SK-N-SH (cell line): ENCODE data around the gene IGFALS. TPM values are rescaled to one million over a fixed set of nuclear protein-coding genes. Genes with fewer than 3 reads are reported as not detected.

Experiments used
- CTCF ChIA-PET: fragments of 300-600, 350-600 bp; formaldehyde crosslinking; extraction: SDS; loops from one replicate; lab custom pipeline; 2021; lab: Yijun Ruan, JAX
- POLR2A ChIA-PET: fragments of 350-600 bp; sonication (Branson Sonifier 250); formaldehyde crosslinking; extraction: SDS; loops from one replicate; lab custom pipeline; 2020; ENCODE audit warnings: antibody characterized with exemption, inconsistent platforms; lab: Yijun Ruan, JAX
- DNase-seq: peaks from one replicate; pipeline ENCODE4 v3.0.0; 2012
- H2AFZ ChIP-seq: fragments of 200-600 bp; sonication (generic); 2 replicates; pipeline ENCODE4 v1.8.1; 2016; ENCODE audit warnings: antibody characterized with exemption, mild to moderate bottlenecking, low read depth
- H3F3A ChIP-seq: fragments of 200-600 bp; sonication (generic); replicated peaks from 2 replicates; pipeline ENCODE3; 2016; ENCODE audit warnings: antibody characterized with exemption, mild to moderate bottlenecking; ENCODE audit not compliant: insufficient read depth
- H3K27ac ChIP-seq, 2 experiments: fragments of 200-500 bp in 1 of 2; fragments of 200-600 bp in 1 of 2; sonication (Bioruptor generic) in 1 of 2; sonication (generic), shearing (Covaris generic) in 1 of 2; 2 replicates each; pipeline versions ENCODE4 v1.5.1 to v1.6.1; 2014 to 2016; ENCODE audit warnings: low read depth in 2 of 2, inconsistent platforms in 1 of 2, low read length in 1 of 2, mild to moderate bottlenecking in 1 of 2, mixed read lengths in 1 of 2
- H3K27me3 ChIP-seq: fragments of 200-600 bp; sonication (generic), shearing (Covaris generic); 2 replicates; pipeline ENCODE4 v1.6.1; 2016; ENCODE audit warnings: mixed run types; ENCODE audit not compliant: insufficient read depth
- H3K36me3 ChIP-seq, 2 experiments: fragments of 200-500 bp in 1 of 2; fragments of 200-600 bp in 1 of 2; sonication (Bioruptor generic) in 1 of 2; sonication (generic) in 1 of 2; replicated peaks in 1 of 2; 2 replicates each; pipeline versions ENCODE3 to v1.5.1; 2014 to 2016; ENCODE audit warnings: low read length in 1 of 2, mild to moderate bottlenecking in 1 of 2; ENCODE audit not compliant: insufficient read depth in 2 of 2, control insufficient read depth in 1 of 2
- H3K4me1 ChIP-seq, 2 experiments: fragments of 200-500 bp in 1 of 2; fragments of 200-600 bp in 1 of 2; sonication (Bioruptor generic) in 1 of 2; sonication (generic), shearing (Covaris generic) in 1 of 2; 2 replicates each; pipeline versions ENCODE4 v1.5.1 to v1.6.1; 2014 to 2016; ENCODE audit warnings: low read depth in 1 of 2, low read length in 1 of 2, mixed run types in 1 of 2; ENCODE audit not compliant: insufficient read depth in 2 of 2, control insufficient read depth in 1 of 2
- H3K4me2 ChIP-seq: fragments of 200-600 bp; sonication (generic), shearing (Covaris generic); 2 replicates; pipeline ENCODE4 v1.6.1; 2017; ENCODE audit warnings: mixed run types
- H3K4me3 ChIP-seq, 2 experiments: fragments of 200-500 bp in 1 of 2; fragments of 200-600 bp in 1 of 2; sonication (Bioruptor generic) in 1 of 2; sonication (generic), shearing (Covaris generic) in 1 of 2; 2 replicates each; pipeline versions ENCODE4 v1.5.1 to v1.8.1; 2014 to 2016; ENCODE audit warnings: low read depth in 2 of 2, inconsistent platforms in 1 of 2, low read length in 1 of 2, mild to moderate bottlenecking in 1 of 2, mixed read lengths in 1 of 2, moderate library complexity in 1 of 2
- H3K79me2 ChIP-seq: fragments of 200-600 bp; sonication (generic); 2 replicates; pipeline ENCODE4 v1.8.1; 2017; ENCODE audit warnings: mild to moderate bottlenecking; ENCODE audit not compliant: insufficient read depth
- H3K9ac ChIP-seq: fragments of 200-600 bp; sonication (generic); 2 replicates; pipeline ENCODE4 v1.6.1; 2017; ENCODE audit warnings: mixed run types
- H3K9me2 ChIP-seq: fragments of 200-600 bp; sonication (generic); 2 replicates; pipeline ENCODE4 v1.6.1; 2017; ENCODE audit warnings: mixed run types
- H3K9me3 ChIP-seq: fragments of 200-600 bp; sonication (generic); 2 replicates; pipeline ENCODE4 v1.6.1; 2017; ENCODE audit warnings: mixed run types, mild to moderate bottlenecking, moderate library complexity
- H4K20me1 ChIP-seq: fragments of 200-600 bp; sonication (generic); 2 replicates; pipeline ENCODE4 v1.6.1; 2017; ENCODE audit warnings: mild to moderate bottlenecking, mixed run types; ENCODE audit not compliant: insufficient read depth
- EZH2phosphoT487 ChIP-seq: fragments of 200-600 bp; sonication (generic); IDR thresholded peaks from 2 replicates; pipeline ENCODE4 v1.6.1; 2017; ENCODE audit warnings: low read depth, mixed run types, mild to moderate bottlenecking, antibody characterized with exemption, moderate library complexity, borderline replicate concordance
- FOSL2 ChIP-seq: IDR thresholded peaks from 2 replicates; pipeline ENCODE4 v1.4.0; 2012; ENCODE audit warnings: low read depth, mild to moderate bottlenecking, moderate library complexity, borderline replicate concordance
- FOXM1 ChIP-seq: IDR thresholded peaks from 2 replicates; pipeline ENCODE4 v1.4.0; 2012; ENCODE audit warnings: low read depth, mild to moderate bottlenecking
- GABPA ChIP-seq: IDR thresholded peaks from 2 replicates; pipeline ENCODE4 v1.4.0; 2012; ENCODE audit warnings: low read depth, mild to moderate bottlenecking
- MEF2A ChIP-seq: IDR thresholded peaks from 2 replicates; pipeline ENCODE4 v1.4.0; 2012; ENCODE audit warnings: low read depth, borderline replicate concordance
- NFIC ChIP-seq: IDR thresholded peaks from 2 replicates; pipeline ENCODE4 v1.4.0; 2012; ENCODE audit warnings: borderline replicate concordance
- RFX5 ChIP-seq: IDR thresholded peaks from 2 replicates; pipeline ENCODE4 v1.6.1; 2012; ENCODE audit warnings: mild to moderate bottlenecking, improper control_type of control experiment, low read length
- RXRA ChIP-seq: IDR thresholded peaks from 2 replicates; pipeline ENCODE4 v1.4.0; 2012; ENCODE audit warnings: low read depth, mild to moderate bottlenecking, borderline replicate concordance
- SIN3A ChIP-seq: IDR thresholded peaks from 2 replicates; pipeline ENCODE4 v1.6.1; 2012; ENCODE audit warnings: low read depth, mild to moderate bottlenecking, low read length, moderate library complexity, borderline replicate concordance
- TAF1 ChIP-seq: IDR thresholded peaks from 2 replicates; pipeline ENCODE4 v1.6.1; 2012; ENCODE audit warnings: low read depth, mild to moderate bottlenecking, low read length, moderate library complexity, borderline replicate concordance
- TEAD4 ChIP-seq: IDR thresholded peaks from 2 replicates; pipeline ENCODE4 v1.4.0; 2012; ENCODE audit warnings: mild to moderate bottlenecking, borderline replicate concordance; ENCODE audit not compliant: insufficient read depth
- WGBS: methylation state at CpG from one replicate; pipeline ENCODE4 v1.1.6; 2017; ENCODE audit warnings: low lambda C conversion rate; 5-methylcytosine and 5-hydroxymethylcytosine counted together
- polyA plus RNA-seq, 3 experiments: library from polyadenylated mRNA; depleted of rRNA; stranded (reverse); fragments of >200 nt; gene quantifications; 2 replicates each; pipeline ENCODE4 v1.2.3, GENCODE V29; 2012
- TF ChIP-seq, protein P1 (sequence below): IDR thresholded peaks from 2 replicates; pipeline ENCODE4 v1.4.0; 2012; ENCODE audit warnings: low read depth, borderline replicate concordance
- TF ChIP-seq, protein P2 (sequence below): fragments of 150-350 bp; IDR thresholded peaks from 2 replicates; pipeline ENCODE4 v1.6.1; 2017; ENCODE audit warnings: antibody characterized with exemption, low read length, low read depth, borderline replicate concordance

Gene IGFALS
- polyA plus RNA-seq, 1 of the 3 experiments (the other 2 are of a cell fraction), result 0.02 TPM

DNA sequence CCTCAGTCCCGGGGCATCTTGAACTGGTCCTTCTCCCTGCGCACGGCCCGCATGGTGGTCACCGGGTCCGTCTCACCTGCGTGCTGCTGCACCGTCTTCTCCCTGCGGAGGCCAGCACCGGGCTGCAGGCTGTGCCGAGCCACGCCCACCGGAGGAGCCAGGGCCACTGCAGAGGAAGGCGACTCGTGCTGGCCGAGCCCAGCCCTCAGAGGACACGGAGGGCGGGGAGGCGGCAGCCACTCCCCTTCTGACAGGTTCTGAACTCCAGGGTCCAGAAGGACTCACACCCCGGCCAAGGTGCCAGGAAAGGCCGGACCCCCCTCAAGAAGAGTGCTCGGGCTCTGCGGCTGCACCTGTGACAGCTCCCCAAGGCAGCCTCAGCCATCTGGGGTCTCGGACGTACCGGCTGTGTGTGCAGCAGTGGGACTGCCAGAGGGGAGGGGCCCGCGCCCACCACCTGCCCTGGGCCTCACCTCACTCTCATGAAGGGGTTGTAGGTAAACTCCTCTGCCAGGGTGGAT is 15.8 kb upstream of the IGFALS start:
- POLR2A ChIA-PET, result no interaction called here
- WGBS, result 97% methylated on average over 9 of the region's 28 CpGs

DNA sequence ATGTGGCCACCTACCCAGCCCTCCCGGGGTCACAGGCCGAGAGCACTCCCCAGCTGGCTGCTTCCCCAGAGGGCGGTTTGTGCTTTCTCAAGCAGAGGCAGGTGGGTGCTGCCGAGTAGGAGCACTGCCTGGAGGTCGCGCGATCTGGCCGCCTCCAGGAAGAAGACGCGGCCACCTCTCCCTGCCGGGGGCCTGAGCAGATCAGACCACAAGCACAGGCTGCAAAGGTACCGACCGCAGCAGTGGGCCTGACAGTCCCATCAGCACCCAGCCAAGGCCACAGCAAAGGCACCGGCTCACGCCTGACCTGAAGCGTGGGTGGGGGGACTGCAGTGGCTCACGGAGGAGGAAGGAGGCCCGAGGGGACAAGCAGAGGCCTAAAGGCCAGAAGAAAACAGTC is 15.2 kb upstream of the IGFALS start:
- TF ChIP-seq FOSL2 (no peak), TAF1 (no peak), RXRA (no peak), EZH2phosphoT487 (no peak), GABPA (no peak)
- TF ChIP-seq, protein P1, sequence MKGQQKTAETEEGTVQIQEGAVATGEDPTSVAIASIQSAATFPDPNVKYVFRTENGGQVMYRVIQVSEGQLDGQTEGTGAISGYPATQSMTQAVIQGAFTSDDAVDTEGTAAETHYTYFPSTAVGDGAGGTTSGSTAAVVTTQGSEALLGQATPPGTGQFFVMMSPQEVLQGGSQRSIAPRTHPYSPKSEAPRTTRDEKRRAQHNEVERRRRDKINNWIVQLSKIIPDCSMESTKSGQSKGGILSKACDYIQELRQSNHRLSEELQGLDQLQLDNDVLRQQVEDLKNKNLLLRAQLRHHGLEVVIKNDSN, result no peak
- CTCF ChIA-PET, result no interaction called here
- Histone ChIP-seq H3K27me3 (no peaks in the 10 kb centered on the region), H3K9me2 (no peaks in the 10 kb centered on the region), H3F3A (peaks cover 4% of the 10 kb centered on the region), H3K4me2 (no peak overlapping the region), H3K36me3 (peaks cover 9 to 10% of the 10 kb centered on the region in 2 experiments), H2AFZ (no peak overlapping the region), H3K9me3 (no peaks in the 10 kb centered on the region), H3K4me3 (no peak overlapping the region), H4K20me1 (no peaks in the 10 kb centered on the region), H3K79me2 (peaks cover 4% of the 10 kb centered on the region; the same call in 1 of the 2 replicates), H3K9ac (no peak overlapping the region), H3K4me1 (no peaks in the 10 kb centered on the region), H3K27ac (no peak overlapping the region)
- WGBS, result 90% methylated on average over 5 of the region's 18 CpGs
- POLR2A ChIA-PET, result no interaction called here
- DNase-seq, result no peak

More for the DNA sequence above, 15.8 kb upstream of the IGFALS start:
- Histone ChIP-seq H2AFZ (no peak overlapping the region), H4K20me1 (no peaks in the 10 kb centered on the region), H3K4me3 (no peak overlapping the region), H3F3A (peaks cover 7% of the 10 kb centered on the region), H3K4me2 (no peak overlapping the region), H3K4me1 (no peaks in the 10 kb centered on the region), H3K9ac (no peak overlapping the region), H3K79me2 (peaks cover 4% of the 10 kb centered on the region; the same call in 1 of the 2 replicates), H3K27ac (no peak overlapping the region), H3K27me3 (no peaks in the 10 kb centered on the region), H3K9me3 (no peaks in the 10 kb centered on the region), H3K9me2 (no peaks in the 10 kb centered on the region), H3K36me3 (peaks cover 10 to 11% of the 10 kb centered on the region in 2 experiments)
- no peak for TF ChIP-seq MEF2A
- no peak for TF ChIP-seq NFIC
- TF ChIP-seq RXRA, result no peak
- TF ChIP-seq FOSL2, result no peak
- no peak for TF ChIP-seq SIN3A
- TF ChIP-seq RFX5, result no peak
- TF ChIP-seq, protein P1, result no peak
- TF ChIP-seq TEAD4, result no peak
- TF ChIP-seq, protein P2, sequence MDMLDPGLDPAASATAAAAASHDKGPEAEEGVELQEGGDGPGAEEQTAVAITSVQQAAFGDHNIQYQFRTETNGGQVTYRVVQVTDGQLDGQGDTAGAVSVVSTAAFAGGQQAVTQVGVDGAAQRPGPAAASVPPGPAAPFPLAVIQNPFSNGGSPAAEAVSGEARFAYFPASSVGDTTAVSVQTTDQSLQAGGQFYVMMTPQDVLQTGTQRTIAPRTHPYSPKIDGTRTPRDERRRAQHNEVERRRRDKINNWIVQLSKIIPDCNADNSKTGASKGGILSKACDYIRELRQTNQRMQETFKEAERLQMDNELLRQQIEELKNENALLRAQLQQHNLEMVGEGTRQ, result no peak
- TF ChIP-seq FOXM1, result no peak
- DNase-seq, result no peak
- CTCF ChIA-PET, result no interaction called here
